Breast epithelium (tissue), 4 donors: Measurements from ENCODE around the gene ZFHX3. TPM values are rescaled to one million over a fixed set of nuclear protein-coding genes. Genes with fewer than 3 reads are reported as not detected.

Experiments
- DNase-seq, 2 donors: peaks; one replicate each; pipeline ENCODE4 v3.0.0-alpha.2; 2019; ENCODE audit warnings: low spot score in 2 of 2
- H3K27ac ChIP-seq, 2 donors: fragments of 200-600 bp; sonication (generic) in 1 of 2; one replicate each; pipeline ENCODE4 v1.5.1; 2016 to 2019; ENCODE audit warnings: mild to moderate bottlenecking in 1 of 2
- H3K27me3 ChIP-seq, 2 donors: fragments of 200-600 bp; sonication (generic) in 1 of 2; one replicate each; pipeline versions ENCODE4 v1.5.1 to v1.6.0; 2017 to 2019; ENCODE audit warnings: control low read depth in 1 of 2, mild to moderate bottlenecking in 1 of 2
- H3K36me3 ChIP-seq: fragments of 200-600 bp; one replicate; pipeline ENCODE4 v1.5.1; 2019
- H3K4me1 ChIP-seq, 2 donors: fragments of 200-600 bp; sonication (generic); one replicate each; pipeline ENCODE4 v1.5.1; 2016 to 2019; ENCODE audit warnings: control low read depth in 1 of 2
- H3K4me3 ChIP-seq, 3 donors: fragments of 200-600 bp; sonication (generic); 1 replicate in 2 of 3; 2 replicates in 1 of 3; pipeline ENCODE4 v1.5.1; 2016 to 2019; ENCODE audit warnings: mild to moderate bottlenecking in 3 of 3, moderate library complexity in 2 of 3
- H3K9me3 ChIP-seq, 2 donors: fragments of 200-600 bp; sonication (generic) in 1 of 2; one replicate each; pipeline ENCODE4 v1.5.1; 2016 to 2019; ENCODE audit warnings: control low read depth in 1 of 2
- POLR2A ChIP-seq: fragments of 450-650 bp; IDR thresholded peaks from one replicate; pipeline ENCODE4 v1.6.1; 2016; ENCODE audit warnings: antibody characterized with exemption, mild to moderate bottlenecking, moderate library complexity
- POLR2AphosphoS5 ChIP-seq, 3 donors: sonication (generic); formaldehyde crosslinking; IDR thresholded peaks; one replicate each; pipeline ENCODE4 v1.6.1; 2017; ENCODE audit warnings: antibody characterized with exemption in 3 of 3
- intact Hi-C: fragments of 100-400 bp; cut with DNase I; formaldehyde crosslinking; loops from one replicate; pipeline ENCODE4 v1.15.1; 2023; ENCODE audit warnings: low total_unique reads
- total RNA-seq, 3 donors: library from RNA; depleted of rRNA; stranded (reverse); fragments of >200 nt; gene quantifications; one replicate each; pipeline ENCODE4 v1.1.0, GENCODE V29; 2016
- TF ChIP-seq, protein P1 (sequence below), 3 donors: fragments of 450-650 bp; IDR thresholded peaks; one replicate each; pipeline ENCODE4 v1.5.1; 2016 to 2017; ENCODE audit warnings: antibody characterized with exemption in 3 of 3, mild to moderate bottlenecking in 3 of 3, moderate library complexity in 3 of 3

ZFHX3 gene
- total RNA-seq, 3 donors from 2014 or later: 10.8 to 36.0 (median 11.8) TPM

DNA sequence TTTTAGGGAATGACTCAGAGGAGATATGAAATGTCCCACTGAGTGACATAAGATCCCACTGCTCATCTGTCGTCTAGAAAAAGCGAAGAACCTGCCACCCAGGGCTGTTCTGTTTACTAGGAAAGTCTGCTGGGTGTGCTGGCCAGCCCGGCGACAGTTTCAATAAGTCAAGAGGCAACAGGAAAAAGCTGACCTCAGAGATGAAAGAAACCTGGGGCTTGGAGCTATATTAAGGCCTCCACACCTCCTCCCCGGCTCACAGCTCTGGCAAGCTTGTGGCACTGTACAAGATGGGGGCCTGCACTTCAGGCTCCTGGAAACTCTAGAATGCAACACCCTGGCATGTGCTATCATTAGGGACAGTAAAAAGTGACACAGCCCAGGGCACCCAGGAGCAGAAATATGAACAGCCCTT is 10.6 kb downstream of the ZFHX3 start:
- H3K36me3 ChIP-seq: no peaks in the 10 kb centered on the region
- TF ChIP-seq, protein P1, sequence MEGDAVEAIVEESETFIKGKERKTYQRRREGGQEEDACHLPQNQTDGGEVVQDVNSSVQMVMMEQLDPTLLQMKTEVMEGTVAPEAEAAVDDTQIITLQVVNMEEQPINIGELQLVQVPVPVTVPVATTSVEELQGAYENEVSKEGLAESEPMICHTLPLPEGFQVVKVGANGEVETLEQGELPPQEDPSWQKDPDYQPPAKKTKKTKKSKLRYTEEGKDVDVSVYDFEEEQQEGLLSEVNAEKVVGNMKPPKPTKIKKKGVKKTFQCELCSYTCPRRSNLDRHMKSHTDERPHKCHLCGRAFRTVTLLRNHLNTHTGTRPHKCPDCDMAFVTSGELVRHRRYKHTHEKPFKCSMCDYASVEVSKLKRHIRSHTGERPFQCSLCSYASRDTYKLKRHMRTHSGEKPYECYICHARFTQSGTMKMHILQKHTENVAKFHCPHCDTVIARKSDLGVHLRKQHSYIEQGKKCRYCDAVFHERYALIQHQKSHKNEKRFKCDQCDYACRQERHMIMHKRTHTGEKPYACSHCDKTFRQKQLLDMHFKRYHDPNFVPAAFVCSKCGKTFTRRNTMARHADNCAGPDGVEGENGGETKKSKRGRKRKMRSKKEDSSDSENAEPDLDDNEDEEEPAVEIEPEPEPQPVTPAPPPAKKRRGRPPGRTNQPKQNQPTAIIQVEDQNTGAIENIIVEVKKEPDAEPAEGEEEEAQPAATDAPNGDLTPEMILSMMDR (IDR thresholded peaks at IDR 0.05): no peak
- TF ChIP-seq POLR2AphosphoS5 (IDR thresholded peaks at IDR 0.05) (no peak), POLR2A (no peak)
- DNase-seq: no peak
- H3K4me1 ChIP-seq: peaks cover 0 to 7% of the 10 kb centered on the region in 2 donors
- intact Hi-C loops: no loop called here
- no peaks in the 10 kb centered on the region for H3K9me3 ChIP-seq
- no peak overlapping the region for H3K4me3 ChIP-seq
- H3K27me3 ChIP-seq: no peaks in the 10 kb centered on the region
- no peak overlapping the region for H3K27ac ChIP-seq

DNA sequence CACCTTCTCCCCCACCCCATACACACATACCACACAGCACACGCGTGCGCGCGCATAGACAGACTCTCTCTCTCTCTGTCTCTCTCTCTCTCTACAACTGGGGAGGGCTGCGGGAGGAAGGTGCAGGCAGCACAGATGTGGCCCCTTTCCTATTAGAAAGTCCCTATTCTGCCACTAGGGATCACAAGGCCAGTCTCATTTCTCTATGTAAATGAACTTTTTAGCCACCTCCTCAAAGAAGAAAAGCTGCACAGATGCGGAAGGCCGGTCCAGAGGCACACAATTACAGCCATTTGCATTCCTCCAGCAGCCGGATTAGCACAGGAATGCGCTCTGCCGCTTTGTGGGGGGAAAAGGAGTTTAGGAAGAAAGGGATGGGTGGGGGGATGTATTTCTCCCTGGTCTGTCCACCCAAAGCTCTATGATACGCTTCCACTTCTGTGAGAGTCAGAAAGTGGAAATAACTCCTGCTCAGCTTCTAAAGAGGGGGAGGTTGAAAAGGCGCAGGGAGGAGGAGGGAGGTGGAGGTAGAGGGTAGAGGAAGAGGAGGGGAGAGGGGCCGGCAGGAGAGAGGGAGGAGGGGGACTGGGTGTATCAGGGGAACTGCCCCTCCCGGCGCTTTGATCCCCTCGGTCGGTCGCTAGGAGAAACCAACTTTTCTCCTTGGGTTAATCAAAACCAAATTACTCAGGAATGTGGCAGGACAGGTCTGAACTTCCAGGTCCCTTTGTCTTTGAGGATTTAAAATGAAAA is 11.7 kb downstream of the ZFHX3 start:
- intact Hi-C loops: no loop called here

DNA sequence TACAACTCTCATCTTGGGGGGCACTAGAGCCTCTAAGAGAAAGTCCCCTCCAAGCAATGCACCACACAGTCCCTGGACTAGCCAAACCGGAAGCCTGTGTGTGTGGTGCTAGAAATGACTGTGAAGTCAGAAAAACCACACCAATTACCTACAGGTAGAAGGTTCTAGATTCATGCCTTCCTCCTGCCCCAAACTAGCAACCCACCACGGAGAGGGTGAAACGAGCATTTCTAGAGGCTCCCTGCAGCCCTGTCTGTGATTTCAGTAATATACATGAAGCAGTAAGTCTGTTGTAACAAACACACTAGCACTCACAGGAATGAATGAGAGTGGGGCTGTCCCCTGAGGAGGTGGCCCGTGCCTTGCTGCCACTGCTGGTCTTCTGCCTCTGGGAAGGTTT is 13.6 kb downstream of the ZFHX3 start:
- Histone ChIP-seq H3K4me3 (no peak overlapping the region), H3K4me1 (peaks cover 0 to 7% of the 10 kb centered on the region in 2 donors), H3K9me3 (no peaks in the 10 kb centered on the region), H3K36me3 (no peaks in the 10 kb centered on the region), H3K27me3 (no peaks in the 10 kb centered on the region), H3K27ac (no peak overlapping the region)
- DNase-seq: no peak
- intact Hi-C loops: no loop called here
- no peak for TF ChIP-seq POLR2AphosphoS5 (IDR thresholded peaks at IDR 0.05)
- TF ChIP-seq, protein P1 (IDR thresholded peaks at IDR 0.05): no peak

More for the DNA sequence above, 11.7 kb downstream of the ZFHX3 start:
- no peak for DNase-seq
- H3K27me3 ChIP-seq: no peaks in the 10 kb centered on the region
- H3K27ac ChIP-seq: no peak overlapping the region
- H3K4me1 ChIP-seq: peaks cover 0 to 7% of the 10 kb centered on the region in 2 donors
- peak overlapping the region in 2 of 3 donors; percentile 29 to 36 for H3K4me3 ChIP-seq
- H3K36me3 ChIP-seq: no peaks in the 10 kb centered on the region
- no peak for TF ChIP-seq POLR2A
- TF ChIP-seq POLR2AphosphoS5 (IDR thresholded peaks at IDR 0.05): no peak
- TF ChIP-seq, protein P1 (IDR thresholded peaks at IDR 0.05): no peak
- H3K9me3 ChIP-seq: no peaks in the 10 kb centered on the region

DNA sequence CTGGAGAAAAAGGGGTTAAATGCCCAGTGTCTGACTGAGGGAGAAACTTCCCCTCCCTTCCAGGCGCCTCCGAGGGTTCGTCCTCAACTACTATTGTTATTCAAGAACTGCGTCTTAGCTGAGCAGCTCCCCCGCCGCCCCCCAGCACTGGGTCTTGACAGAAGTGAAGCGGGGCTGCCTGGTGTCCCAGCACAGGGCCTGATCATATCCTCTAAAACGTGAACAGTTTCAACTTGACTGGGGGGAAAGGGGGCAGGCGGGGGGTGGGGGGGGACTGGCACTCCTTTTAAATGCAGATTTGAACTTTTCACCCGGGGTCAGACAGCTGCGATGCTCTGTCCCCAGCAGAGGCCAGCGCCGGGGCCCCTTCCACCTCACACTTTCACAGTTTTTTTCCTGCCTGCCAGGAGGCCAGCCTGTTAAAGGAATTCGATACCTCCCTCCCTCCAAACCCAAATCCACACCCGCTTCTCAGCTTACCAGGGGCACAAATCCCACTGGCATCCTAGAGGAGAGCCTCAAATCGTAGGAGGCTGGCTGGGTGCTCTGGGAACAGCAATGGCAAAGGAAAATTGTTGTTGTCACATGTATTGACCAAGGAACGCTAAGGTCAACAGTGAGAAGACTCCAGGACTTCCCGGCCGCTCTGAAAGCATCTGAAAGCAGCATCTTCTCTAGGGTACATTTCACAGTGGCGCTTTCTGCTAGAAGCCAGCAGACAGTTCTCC is 14.5 kb downstream of the ZFHX3 start:
- Histone ChIP-seq H3K27me3 (no peaks in the 10 kb centered on the region), H3K4me3 (no peak overlapping the region), H3K9me3 (no peaks in the 10 kb centered on the region), H3K4me1 (peaks cover 0 to 7% of the 10 kb centered on the region in 2 donors), H3K27ac (no peak overlapping the region), H3K36me3 (no peaks in the 10 kb centered on the region)
- intact Hi-C loops: no loop called here
- TF ChIP-seq, protein P1 (IDR thresholded peaks at IDR 0.05): no peak
- TF ChIP-seq POLR2AphosphoS5 (IDR thresholded peaks at IDR 0.05): no peak
- TF ChIP-seq POLR2A: no peak
- DNase-seq: no peak
